Coronary artery (tissue), 2 donors: ENCODE measurements around the gene PRPF19.
A peak's percentile ranks its signal among the peaks of the same experiment; 100 is the strongest.

ENCODE experiments used
- DNase-seq: peaks from one replicate; pipeline ENCODE4 v3.0.0-alpha.2; 2017; ENCODE audit warnings: low spot score
- H3K27ac ChIP-seq, 2 donors: fragments of 200-600 bp; sonication (generic); one replicate each; pipeline ENCODE4 v1.5.1; 2016 to 2019
- H3K4me3 ChIP-seq: fragments of 200-600 bp; sonication (generic); 2 replicates; pipeline ENCODE4 v1.5.1; 2016; ENCODE audit warnings: mild to moderate bottlenecking, moderate library complexity
- TF ChIP-seq, protein P1 (sequence below): fragments of 200-600 bp; sonication (generic); IDR thresholded peaks from one replicate; pipeline ENCODE4 v1.5.1; 2019; ENCODE audit warnings: antibody characterized with exemption

Gene PRPF19

DNA sequence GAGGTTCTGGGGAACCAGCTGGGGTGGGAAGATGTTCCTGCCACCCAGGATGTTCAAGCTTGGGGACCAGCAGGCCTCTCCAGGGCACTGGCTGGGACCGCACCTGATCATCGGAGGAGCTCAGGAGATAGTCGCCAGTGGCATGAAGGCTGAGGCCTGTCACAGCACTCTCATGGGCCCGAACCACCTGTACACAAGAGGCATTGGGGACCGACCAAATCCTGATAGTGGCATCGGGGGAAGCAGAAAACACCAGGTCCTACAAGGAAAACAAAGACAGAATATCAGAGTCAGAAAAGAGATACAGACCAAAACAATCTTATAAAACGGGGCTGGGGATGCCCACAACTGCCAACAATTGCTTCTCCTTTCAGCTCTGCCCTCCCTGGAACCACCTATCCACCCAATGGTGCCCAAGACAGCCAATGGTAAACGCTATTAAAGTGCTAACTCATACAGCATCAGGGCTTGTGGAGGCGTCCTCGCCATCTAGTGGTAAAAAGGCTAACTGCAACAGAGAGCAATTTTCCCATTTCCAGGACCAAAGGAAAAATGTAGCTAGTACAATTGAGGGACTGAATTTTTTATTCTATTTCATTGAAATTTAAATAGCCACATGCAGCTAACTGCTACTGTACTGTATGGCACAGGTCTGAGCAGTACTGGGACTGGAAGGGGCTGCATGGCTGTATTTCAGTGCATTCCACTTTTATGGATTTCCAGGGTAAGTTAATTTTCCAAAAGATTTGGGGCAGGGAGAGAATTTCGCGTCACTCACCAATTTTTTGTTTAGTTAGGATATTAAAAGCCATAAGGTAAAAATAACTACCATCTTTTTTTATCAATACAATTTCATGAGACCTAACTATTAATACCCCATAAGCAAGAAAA, 7.1 kb downstream of the PRPF19 start:
- TF ChIP-seq, protein P1, sequence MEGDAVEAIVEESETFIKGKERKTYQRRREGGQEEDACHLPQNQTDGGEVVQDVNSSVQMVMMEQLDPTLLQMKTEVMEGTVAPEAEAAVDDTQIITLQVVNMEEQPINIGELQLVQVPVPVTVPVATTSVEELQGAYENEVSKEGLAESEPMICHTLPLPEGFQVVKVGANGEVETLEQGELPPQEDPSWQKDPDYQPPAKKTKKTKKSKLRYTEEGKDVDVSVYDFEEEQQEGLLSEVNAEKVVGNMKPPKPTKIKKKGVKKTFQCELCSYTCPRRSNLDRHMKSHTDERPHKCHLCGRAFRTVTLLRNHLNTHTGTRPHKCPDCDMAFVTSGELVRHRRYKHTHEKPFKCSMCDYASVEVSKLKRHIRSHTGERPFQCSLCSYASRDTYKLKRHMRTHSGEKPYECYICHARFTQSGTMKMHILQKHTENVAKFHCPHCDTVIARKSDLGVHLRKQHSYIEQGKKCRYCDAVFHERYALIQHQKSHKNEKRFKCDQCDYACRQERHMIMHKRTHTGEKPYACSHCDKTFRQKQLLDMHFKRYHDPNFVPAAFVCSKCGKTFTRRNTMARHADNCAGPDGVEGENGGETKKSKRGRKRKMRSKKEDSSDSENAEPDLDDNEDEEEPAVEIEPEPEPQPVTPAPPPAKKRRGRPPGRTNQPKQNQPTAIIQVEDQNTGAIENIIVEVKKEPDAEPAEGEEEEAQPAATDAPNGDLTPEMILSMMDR, result peak; percentile 84
- no peak overlapping the region for H3K4me3 ChIP-seq
- peak overlapping the region in 1 of 2 donors; percentile 30 for H3K27ac ChIP-seq
- DNase-seq, result no peak

DNA sequence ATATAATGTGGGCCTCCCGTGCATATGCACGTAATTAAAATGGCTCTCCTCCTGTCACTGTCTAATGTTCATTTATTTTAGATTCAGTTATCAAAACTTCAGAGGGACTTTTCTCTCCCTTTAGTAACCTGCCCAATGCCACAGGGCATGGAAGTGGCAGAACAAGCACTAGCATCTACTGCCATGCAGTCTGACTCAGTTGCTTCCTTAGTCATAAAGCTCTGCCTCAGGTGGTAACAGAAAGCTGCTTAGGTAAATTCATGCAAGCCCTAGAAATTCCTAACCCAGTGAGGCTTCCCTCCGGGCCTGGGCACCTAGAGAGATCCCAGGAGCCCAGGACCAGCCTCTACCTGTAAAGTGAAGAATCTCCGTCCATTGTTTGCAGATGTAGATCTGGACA, 8.9 kb downstream of the PRPF19 start:
- Histone ChIP-seq H3K4me3 (no peak overlapping the region), H3K27ac (no peak overlapping the region)
- TF ChIP-seq, protein P1, result no peak
- no peak for DNase-seq

DNA sequence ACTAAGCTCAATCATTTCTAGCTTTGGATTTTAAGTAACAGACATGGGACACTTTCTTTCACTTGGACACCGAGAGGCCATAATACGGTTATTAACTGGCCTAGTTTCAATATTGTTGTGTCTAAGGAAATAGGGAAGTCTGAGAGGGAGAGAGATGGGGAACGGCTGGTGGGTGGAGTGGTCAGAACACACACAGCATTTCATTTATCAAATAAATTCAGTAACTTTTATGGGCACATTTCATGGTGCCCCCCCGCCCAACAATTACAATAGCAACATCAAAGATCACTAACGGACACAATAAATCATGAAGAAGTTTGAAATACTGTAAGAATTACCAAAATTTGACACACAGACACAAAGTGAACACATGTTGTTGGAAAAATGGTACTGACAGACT, 10.7 kb downstream of the PRPF19 start:
- no peak overlapping the region for H3K27ac ChIP-seq
- TF ChIP-seq, protein P1, result no peak
- no peak for DNase-seq
- no peak overlapping the region for H3K4me3 ChIP-seq

DNA sequence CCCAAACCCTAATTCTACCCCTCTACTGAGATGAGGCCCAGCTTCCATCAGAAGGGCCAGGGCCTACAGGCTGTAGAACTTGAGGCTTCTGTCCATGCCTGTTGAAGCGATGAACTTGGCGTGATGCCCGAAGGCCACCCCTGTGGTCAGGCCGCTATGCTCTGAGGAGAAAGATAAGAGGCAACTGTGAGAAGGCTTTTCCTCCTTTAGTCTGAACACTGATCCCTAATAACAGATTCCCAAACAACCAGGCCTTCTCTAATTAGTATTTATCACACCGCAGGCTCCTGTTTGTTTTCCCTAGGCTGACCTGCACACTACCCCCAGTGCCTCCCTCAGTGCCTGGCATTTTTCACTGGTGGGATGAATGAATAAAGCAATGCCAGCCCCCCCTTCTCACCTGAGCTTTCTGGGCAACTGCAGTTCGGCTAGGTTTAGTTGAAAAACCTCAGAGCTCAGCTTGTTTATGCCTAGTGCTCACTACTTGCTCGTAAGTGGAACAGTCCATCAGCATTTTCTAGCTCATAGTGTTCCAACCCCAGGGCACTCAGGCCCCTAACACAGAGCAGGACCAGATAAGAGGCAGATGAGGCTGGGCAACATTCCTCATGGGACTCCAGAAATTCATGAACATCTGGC, 15.2 kb downstream of the PRPF19 start:
- H3K4me3 ChIP-seq, result no peak overlapping the region
- DNase-seq, result no peak
- TF ChIP-seq, protein P1, result no peak
- H3K27ac ChIP-seq, result no peak overlapping the region

DNA sequence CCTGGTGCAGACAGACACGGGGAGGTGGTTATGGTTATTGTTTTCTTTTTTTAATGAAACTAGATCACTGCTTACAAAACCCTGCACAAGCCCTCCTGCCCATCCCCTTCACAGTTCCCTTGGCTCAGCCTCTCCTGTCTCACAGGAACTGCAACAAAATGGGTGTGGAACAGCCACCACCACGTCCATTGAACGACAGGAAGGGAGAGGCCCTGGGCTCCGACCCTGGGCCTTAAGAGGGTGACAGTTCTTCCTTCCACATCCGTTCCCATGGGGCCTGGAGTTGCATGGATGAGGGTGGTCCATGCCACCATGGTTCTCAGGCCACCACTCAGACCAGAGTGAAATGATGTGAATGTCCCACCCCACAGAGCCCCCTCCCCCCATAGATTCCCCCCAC, 15.7 kb downstream of the PRPF19 start:
- no peak overlapping the region for H3K4me3 ChIP-seq
- DNase-seq, result no peak
- TF ChIP-seq, protein P1, result no peak
- no peak overlapping the region for H3K27ac ChIP-seq

DNA sequence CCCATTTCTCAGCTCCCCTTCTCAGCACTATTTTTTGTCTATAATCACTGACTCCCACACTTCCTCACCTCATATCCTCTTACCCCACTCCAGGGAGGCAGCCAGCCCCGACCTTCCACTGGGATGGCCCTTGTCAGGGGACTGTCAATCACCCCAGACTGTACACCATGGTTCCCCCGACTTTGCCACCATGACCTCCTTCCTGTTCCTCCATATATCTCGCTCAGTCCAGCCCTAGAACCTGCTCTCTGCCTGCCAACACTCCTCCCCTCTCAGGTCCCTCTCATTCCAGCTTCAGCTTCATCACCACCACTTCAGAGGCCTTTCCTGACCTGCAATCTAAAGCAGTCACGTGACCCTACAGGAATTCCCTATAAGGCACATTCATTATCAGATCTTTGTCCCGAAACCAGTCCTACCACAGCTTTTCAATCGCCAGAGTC, 16.5 kb downstream of the PRPF19 start:
- Histone ChIP-seq H3K4me3 (no peak overlapping the region), H3K27ac (no peak overlapping the region)
- TF ChIP-seq, protein P1, result no peak
- DNase-seq, result no peak

DNA sequence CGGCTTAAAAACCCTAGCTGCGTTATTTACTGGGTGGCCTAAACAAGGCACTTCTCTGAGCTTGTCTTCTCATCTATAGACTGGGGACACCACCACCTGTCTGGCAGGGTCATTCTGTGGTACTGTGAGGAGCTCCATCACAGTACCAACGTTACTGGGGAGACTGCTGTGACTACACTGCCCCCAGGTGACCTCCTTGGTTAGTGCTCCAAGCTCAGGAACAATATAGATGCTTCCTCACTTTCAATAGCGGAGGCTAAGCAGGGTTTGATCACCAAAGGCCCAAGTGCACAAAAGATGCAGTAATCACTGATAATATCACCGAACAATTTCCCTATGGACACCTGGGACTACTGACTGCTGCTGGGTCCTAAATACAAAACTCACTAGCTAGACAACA, 18.8 kb downstream of the PRPF19 start:
- TF ChIP-seq, protein P1, result no peak
- Histone ChIP-seq H3K27ac (no peak overlapping the region), H3K4me3 (no peak overlapping the region)
- no peak for DNase-seq
